IPS-18c (cell line): ENCODE results near the gene ARHGEF11.

Experiments used
- H3K4me3 ChIP-seq: 2 replicates; pipeline ENCODE4 v1.7.0; 2013; ENCODE audit warnings: low read depth, mild to moderate bottlenecking, low read length, moderate library complexity; ENCODE audit not compliant: insufficient read depth
- H3K9me3 ChIP-seq: one replicate; pipeline ENCODE4 v1.6.1; 2013; ENCODE audit warnings: mild to moderate bottlenecking, low read length, moderate library complexity; ENCODE audit not compliant: control insufficient read depth, insufficient read depth

The ARHGEF11 gene

GRCh38 chr1:157045250-157046218 lies at the start of gene ARHGEF11:
Gene ARHGEF11, minus strand, starts transcription at chr1:157045742. Its CDS starts 1,412 bp downstream, at chr1:157044330.
- Histone ChIP-seq H3K9me3 (no peaks in the 10 kb centered on the region), H3K4me3 (peak within 1 kb of the TSS; percentile 91)

- Histone ChIP-seq H3K4me3 (no peak overlapping the region), H3K9me3 (no peaks in the 10 kb centered on the region)
These were observed 49.5 kb upstream of the ARHGEF11 start for GRCh38 chr1:157095091-157095490.

- no peak overlapping the region for H3K4me3 ChIP-seq
- H3K9me3 ChIP-seq = no peaks in the 10 kb centered on the region
These were observed 47.3 kb upstream of the ARHGEF11 start for GRCh38 chr1:157092831-157093230.

DNA sequence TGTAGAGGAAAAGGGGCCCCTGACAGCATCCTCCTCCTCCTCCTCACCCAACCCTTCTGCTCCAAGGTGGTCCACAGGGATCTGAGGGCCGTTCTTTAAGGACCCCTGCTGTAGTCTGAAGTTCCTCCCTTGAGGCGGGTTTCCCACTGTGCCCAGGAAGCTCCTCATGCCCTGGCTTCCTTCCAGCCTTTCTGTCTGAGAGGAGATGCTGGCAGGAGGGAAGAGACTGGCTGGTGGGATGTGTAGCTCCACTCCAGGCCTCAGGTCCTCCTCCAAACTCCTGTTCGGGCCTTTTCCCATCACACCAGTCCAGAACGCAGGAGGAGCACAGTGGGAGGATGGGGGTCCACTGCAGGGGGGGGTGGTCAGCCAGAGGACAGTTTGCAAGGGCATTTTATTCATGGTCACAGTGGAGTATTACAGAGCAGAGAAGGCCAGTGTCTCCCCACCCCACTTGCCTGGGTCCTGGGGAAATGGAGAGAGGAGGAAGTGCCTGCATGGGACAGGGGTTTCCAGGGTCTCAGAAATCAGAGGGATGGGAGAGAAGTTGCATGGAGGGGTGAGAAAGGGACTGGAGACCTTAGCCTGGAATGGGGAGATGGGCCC lies 46.2 kb upstream of the ARHGEF11 start:
- Histone ChIP-seq H3K9me3 (no peaks in the 10 kb centered on the region), H3K4me3 (no peak overlapping the region)

DNA sequence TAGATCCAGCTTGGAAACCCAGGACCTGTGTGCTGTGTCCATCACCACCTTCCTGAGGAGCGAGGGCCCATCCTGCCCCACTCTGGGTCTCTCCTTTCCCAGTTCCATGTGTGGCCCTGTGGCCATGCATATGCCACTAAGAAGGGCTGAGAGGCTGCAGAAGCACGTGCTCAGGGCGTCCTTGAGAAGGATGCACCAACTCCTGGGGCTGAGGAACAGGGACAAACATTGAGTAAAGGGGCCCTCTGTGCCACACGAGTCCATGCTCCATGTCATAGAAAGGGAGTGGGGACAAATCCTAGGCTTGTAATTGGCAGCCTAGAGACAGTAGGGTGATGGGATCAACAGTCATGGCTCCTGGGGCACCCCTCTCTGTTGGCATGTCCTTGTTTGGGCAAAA lies 45.6 kb upstream of the ARHGEF11 start:
- Histone ChIP-seq H3K4me3 (no peak overlapping the region), H3K9me3 (no peaks in the 10 kb centered on the region)

- Histone ChIP-seq H3K4me3 (no peak overlapping the region), H3K9me3 (no peaks in the 10 kb centered on the region)
These were observed 45.2 kb upstream of the ARHGEF11 start for GRCh38 chr1:157090771-157091170.

DNA sequence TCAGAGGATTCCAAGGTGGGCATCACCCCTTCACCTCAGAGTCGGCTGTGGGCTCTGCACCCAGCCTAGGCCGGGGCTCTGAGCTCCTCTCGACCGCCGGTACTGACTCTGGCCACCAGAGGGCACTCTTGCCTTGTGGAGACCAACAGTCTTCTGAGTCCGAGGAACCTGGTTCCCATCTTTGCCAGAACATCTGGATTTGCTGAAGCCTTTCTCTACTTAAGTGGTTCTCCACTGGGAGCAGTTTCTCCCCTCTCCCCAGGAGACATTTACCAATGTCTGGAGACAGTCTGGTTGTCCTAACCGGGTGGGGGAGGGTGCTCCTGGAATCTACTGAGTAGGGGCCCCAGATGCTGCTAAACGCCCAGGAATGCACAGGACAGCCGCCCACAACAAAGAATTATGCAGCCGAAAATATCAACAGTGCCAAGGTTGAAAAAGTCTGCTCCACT lies 44.7 kb upstream of the ARHGEF11 start:
- Histone ChIP-seq H3K9me3 (no peaks in the 10 kb centered on the region), H3K4me3 (no peak overlapping the region)

DNA sequence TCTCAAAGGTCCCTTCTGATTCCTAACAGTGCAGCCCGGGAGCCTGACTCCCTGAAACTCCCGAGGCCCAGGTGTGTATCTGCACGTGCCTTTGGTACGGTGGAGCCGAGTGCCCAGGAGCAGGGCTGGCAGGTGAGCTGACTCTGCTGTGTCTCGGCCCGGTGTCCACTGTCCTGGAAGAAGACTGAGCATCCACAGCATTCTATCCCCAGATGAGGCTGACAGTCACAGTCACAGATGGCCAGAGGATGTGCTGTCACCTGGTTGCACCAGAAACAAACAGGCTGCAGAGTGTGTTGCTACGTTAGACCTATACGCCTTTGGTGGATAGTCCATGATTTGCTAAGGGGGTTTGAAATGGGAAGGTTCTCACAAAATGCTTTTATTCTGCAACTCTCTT lies 44.2 kb upstream of the ARHGEF11 start:
- Histone ChIP-seq H3K4me3 (no peak overlapping the region), H3K9me3 (no peaks in the 10 kb centered on the region)

DNA sequence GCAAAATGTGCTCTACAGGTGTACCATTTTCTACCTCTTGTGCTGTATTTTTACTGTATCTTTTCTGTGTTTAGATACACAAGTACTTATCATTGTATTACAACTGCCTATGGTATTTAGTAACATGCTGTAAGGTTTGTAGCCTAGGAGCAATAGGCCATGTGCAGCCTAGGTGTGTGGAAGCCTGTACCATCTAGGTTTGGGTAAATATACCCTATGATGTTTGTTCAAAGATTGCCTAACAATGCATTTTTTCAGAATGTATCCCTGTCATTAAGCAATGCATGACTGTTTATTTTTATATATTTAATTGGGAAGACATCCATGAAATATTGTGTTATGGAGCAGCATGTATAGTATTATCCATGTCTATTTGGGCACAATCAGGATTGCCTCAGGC lies 43.1 kb upstream of the ARHGEF11 start:
- no peaks in the 10 kb centered on the region for H3K9me3 ChIP-seq
- no peak overlapping the region for H3K4me3 ChIP-seq

GRCh38 chr1:157087030-157087429 lies 41.5 kb upstream of the ARHGEF11 start:
- H3K4me3 ChIP-seq = no peak overlapping the region
- H3K9me3 ChIP-seq = no peaks in the 10 kb centered on the region

DNA sequence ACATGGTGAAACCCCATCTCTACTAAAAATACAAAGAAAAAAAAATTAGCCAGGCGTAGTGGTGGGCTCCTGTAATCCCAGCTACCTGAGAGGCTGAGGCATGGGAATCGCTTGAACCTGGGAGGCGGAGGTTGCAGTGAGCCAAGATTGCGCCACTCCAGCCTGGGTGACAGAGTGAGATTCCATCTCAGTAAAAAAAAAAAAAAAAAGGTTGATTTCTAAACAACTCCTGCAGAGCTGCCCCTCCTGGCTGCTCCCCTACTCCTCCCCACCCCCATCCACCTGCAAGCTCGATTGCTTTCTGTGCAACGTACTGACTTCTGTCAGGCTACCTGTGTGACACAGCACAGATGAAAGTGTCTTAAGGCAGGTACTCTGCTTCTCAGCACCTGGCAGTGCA lies 40.8 kb upstream of the ARHGEF11 start:
- Histone ChIP-seq H3K4me3 (no peak overlapping the region), H3K9me3 (no peaks in the 10 kb centered on the region)

- no peaks in the 10 kb centered on the region for H3K9me3 ChIP-seq
- no peak overlapping the region for H3K4me3 ChIP-seq
These were observed 39.9 kb upstream of the ARHGEF11 start for GRCh38 chr1:157085421-157085820.

- no peaks in the 10 kb centered on the region for H3K9me3 ChIP-seq
- no peak overlapping the region for H3K4me3 ChIP-seq
These were observed 39.2 kb upstream of the ARHGEF11 start for GRCh38 chr1:157084720-157085119.

GRCh38 chr1:157081707-157082106 lies 36.2 kb upstream of the ARHGEF11 start:
- Histone ChIP-seq H3K4me3 (no peak overlapping the region), H3K9me3 (no peaks in the 10 kb centered on the region)

DNA sequence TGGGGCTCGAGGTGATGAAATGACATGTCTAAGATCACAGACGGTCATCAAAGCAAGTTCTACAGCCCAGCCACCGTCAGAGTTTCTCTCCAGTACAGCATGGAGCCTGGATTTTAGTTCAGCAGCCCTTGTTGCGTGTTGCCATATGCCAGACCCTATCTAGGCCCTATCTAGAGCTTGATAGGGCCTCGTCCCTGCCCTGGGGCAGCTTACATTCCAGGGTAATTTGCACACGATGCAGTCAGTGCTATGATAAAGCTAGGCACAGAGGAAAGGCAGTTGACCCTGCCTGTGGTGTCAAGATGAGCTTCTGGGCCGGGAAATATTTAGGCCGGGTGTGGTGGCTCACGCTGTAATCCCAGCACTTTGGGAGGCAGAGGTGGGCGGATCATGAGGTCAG lies 35.2 kb upstream of the ARHGEF11 start:
- Histone ChIP-seq H3K9me3 (no peaks in the 10 kb centered on the region), H3K4me3 (no peak overlapping the region)

GRCh38 chr1:157077394-157077793 lies 31.9 kb upstream of the ARHGEF11 start:
- Histone ChIP-seq H3K4me3 (no peak overlapping the region), H3K9me3 (no peaks in the 10 kb centered on the region)

GRCh38 chr1:157073944-157074685 lies 28.6 kb upstream of the ARHGEF11 start:
- no peak overlapping the region for H3K4me3 ChIP-seq
- H3K9me3 ChIP-seq = no peaks in the 10 kb centered on the region

DNA sequence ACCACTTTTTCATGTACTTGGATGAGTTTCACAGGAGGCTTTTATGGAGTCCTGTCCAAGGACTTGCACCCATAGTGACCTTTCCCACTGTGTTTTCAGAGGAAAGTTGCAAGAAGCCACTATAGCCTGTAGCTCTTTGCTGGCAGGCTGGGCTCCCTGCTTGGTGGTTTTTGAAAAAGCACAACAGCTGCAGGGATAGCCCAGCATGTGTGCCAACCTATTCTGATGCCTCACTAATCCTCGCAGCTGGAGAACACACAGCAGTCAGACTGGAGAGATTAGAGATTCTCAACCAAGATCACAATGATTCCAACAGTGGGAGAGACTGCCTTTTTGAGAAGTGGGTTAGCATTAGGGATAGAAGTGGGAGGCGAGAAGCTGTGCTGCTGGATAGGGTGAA lies 24.1 kb upstream of the ARHGEF11 start:
- H3K9me3 ChIP-seq = no peaks in the 10 kb centered on the region
- no peak overlapping the region for H3K4me3 ChIP-seq
